T-helper 22 cell (primary cell): Measurements from ENCODE around the gene CD83.
"Not testable (repeated sequence)": the region's sequence is repeated elsewhere in the genome, so short reads cannot be mapped to it uniquely, and the experiment has no call there.

Source experiments
- DNase-seq: peaks from one replicate; pipeline ENCODE4 v3.0.0-alpha.2; 2020; ENCODE audit warnings: low read depth

Gene CD83

GRCh38 chr6:14117158-14118090 lies at the start of gene CD83:
TSS of gene CD83 (plus strand) at chr6:14117772. CDS start at chr6:14117812, 40 bp downstream.
- peak; percentile 81 for DNase-seq

DNA sequence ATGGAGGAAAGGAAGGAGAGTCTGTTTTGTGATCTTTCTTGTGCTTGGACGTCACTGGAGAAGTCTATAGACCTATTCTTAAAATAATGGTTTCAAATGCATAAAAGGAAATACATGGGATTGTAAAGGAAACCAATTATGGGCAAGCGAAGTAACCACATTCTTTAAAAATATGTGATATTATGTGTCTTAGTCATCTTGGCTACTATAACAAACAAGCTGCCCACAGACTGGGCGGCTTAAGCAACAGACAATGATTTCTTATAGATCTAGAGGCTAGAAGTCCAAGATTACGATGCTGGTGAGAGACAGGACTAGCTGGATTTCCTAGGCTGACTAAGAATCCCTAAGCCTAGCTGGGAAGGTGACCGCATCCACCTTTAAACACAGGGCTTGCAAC lies 49.4 kb upstream of the CD83 start:
- no peak for DNase-seq

DNA sequence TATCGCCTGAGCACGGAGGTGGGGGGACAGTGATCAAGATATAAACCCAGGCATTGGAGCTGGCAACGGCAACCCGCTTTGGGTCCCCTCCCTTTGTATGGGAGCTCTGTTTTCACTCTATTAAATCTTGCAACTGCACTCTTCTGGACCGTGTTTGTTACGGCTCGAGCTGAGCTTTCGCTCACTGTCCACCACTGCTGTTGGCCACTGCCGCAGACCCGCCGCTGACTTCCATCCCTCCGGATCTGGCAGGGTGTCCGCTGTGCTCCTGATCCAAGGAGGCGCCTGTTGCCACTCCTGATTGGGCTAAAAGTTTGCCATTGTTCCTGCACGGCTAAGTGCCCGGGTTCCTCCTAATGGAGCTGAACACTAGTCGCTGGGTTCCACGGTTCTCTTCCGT lies 48.9 kb upstream of the CD83 start:
- DNase-seq = no peak

DNA sequence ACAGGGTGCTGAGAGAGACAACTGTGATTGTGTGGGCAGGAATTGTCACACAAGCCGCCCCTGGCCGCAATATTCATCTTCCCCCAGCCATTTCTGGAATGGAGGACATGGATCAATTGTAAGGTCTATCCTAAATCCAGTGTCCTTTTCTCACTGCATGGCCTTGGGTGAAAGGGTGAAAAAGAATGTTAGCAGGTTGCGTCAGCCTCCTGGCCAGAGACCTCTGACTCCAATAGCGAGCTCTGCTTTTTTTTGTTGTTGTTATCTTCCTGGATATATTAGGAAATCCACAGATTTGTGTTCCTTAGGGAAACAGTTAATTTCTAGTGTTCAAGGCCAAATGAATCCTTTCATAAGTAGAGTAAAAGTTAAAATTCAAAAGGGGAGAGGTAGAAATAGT lies 47.1 kb upstream of the CD83 start:
- no peak for DNase-seq

- DNase-seq = no peak
These were observed 45.5 kb upstream of the CD83 start for GRCh38 chr6:14072084-14072483.

- DNase-seq = not testable (repeated sequence)
These were observed 43.8 kb upstream of the CD83 start for GRCh38 chr6:14073561-14074354.

DNA sequence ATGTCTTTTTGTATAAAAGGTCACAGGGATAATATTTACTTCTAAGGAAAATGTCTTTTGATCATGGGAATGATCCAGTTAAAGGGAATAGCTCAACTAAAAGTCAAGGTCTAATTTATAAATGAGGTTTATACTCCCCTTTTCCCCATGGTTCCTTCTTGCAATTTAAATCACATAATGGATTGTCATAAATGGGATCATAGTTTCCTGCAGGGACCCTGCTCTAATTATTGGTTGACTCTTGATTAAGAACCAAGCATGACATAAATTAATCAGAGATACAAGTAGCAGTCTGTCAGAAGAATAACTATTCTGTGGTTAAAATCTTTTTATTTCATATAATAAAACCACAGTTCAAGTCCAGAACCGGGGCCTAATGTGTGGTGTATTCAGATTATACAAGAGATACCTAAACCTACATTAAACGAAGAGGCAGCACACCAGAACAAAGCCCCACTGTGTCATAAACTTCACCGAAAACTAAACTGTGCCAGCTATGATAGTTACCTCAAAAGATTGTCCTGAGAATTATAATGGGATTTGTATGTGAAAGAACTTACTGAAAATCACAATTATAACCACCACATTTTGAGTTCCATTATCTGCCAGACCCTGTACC lies 43.0 kb upstream of the CD83 start:
- no peak for DNase-seq

GRCh38 chr6:14075095-14075503 lies 42.5 kb upstream of the CD83 start:
- no peak for DNase-seq

GRCh38 chr6:14077193-14077867 lies 40.2 kb upstream of the CD83 start:
- no peak for DNase-seq

DNA sequence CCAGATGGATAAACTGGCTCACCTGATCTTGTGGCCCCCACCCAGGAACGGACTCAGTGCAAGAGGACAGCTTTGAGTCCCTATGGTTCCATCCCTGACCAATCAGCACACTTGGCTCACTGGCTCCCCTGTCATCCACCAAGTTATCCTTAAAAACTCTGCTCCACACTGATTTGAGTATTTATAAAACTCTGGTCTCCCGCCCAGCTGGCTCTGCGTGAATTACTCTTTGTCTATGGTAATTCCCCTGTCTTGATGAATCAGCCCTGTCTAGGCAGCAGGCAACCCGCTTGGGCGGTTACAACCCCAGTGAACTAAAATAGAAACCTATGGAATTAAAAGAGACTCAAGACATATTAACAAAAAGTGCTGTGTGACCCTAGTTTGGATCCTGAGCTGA lies 38.1 kb upstream of the CD83 start:
- DNase-seq = no peak

- DNase-seq = no peak
These were observed 37.6 kb upstream of the CD83 start for GRCh38 chr6:14079971-14080370.

GRCh38 chr6:14081126-14081525 lies 36.4 kb upstream of the CD83 start:
- DNase-seq = no peak

DNA sequence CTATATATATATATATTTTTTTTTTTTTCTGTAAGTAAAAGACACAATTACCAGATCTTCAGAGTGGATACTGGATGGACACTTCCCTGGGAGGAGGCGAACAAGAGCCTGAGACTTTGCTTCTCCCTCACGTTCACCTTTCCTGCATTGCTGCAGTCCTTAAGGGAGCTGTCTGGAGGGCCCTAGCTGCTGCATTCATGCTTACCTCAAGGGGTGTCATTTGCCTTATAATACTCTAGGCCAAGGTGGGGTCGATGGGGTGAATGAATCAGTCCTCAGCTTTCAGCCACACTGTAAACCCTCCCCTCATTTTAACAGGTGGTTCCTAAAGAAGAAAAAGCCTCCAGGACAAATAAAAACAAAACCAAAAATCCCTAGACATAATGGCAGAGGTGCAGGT lies 34.8 kb upstream of the CD83 start:
- no peak for DNase-seq

- DNase-seq = no peak
These were observed 34.3 kb upstream of the CD83 start for GRCh38 chr6:14083262-14083661.

DNA sequence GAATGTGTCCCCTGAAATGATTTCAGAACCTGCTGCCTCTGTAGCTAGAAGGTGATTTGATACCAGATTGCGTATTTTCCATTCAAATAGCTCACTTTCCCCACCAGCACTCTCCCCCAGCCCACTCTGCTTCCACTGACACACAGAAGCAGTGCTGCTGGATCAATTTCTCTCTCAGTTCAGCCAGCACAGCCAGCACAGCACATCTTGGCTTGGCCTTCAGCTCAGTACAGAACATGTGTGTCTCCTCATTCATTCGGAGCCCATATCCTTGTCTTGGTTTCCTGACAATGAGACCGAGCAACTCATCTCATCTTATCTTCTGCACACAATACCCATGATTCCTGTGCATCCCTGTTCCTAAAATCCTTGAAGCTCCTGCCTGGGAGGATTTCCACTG lies 33.8 kb upstream of the CD83 start:
- DNase-seq = no peak

GRCh38 chr6:14084388-14084787 lies 33.2 kb upstream of the CD83 start:
- no peak for DNase-seq

- no peak for DNase-seq
These were observed 32.3 kb upstream of the CD83 start for GRCh38 chr6:14085176-14085787.

DNA sequence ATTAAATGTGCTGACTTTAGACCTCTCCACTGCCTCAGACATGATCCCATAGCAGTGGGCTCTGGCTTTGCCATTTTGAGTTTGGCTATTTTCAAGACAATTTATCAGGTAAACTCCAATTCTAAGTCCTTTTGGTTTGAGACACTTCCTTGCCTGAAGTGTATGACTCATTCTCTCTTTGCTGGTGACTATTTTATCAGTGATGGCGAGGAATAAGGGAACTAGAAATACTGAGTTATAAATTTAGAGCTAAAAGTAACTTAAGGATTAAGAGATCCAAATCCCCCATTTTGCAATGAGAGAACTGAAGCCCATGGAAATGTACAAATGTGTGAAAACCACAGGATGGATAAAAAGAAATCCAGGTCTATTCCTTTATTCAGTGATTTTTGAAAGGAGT lies 30.9 kb upstream of the CD83 start:
- no peak for DNase-seq

DNA sequence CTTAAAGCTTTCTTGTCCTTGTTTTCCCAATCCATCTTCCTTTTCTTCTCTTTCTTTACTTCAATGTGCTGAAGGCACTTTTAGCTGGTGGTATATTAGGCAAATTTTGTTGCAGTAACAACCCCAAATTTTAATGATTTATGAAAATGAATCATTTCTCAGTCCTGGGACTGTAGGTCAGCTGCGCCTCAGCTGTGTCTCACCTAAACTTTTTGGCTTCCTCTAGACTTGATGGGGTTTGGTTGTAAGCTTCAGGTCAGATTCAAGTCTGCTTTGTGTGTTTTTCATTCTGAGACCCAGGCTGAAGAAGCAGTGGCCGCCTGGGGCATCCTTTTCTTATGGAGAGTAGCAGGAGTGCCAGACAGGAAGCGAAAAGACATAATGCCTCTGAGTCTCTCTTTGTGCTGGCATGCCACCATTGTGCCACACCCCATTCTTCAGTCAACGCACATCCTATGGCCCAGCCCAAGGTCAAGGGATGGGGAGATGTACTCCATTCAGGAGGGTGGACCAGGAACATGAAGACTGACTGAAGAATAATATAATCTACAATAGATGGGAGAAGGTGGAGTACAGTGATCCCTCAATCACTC lies 28.9 kb upstream of the CD83 start:
- no peak for DNase-seq

GRCh38 chr6:14089224-14089623 lies 28.3 kb upstream of the CD83 start:
- no peak for DNase-seq

GRCh38 chr6:14091339-14091978 lies 26.1 kb upstream of the CD83 start:
- no peak for DNase-seq
